HG03060 (cell line): Measurements from ENCODE around the gene EXPH5.
A peak's percentile ranks its signal among the peaks of the same experiment; 100 is the strongest.
"Not testable (repeated sequence)": the region's sequence is repeated elsewhere in the genome, so short reads cannot be mapped to it uniquely, and the experiment has no call there.

ENCODE experiments used
- ATAC-seq: cut with Tn5 transposase; IDR thresholded peaks from one replicate; pipeline ENCODE4 v1.9.1; 2021; ENCODE audit warnings: low read depth, moderate number of reproducible peaks; ENCODE audit not compliant: unreplicated experiment

The EXPH5 gene

GRCh38 chr11:108593214-108593922 lies at the start of gene EXPH5:
Gene EXPH5 (minus strand): TSS chr11:108593768. CDS start chr11:108593536, 232 bp downstream.
- ATAC-seq: peak; percentile 91

- ATAC-seq: not testable (repeated sequence)
These were observed 48.2 kb upstream of the EXPH5 start for GRCh38 chr11:108641752-108642151.

- no peak for ATAC-seq
These were observed 45.6 kb upstream of the EXPH5 start for GRCh38 chr11:108639146-108639545.

- no peak for ATAC-seq
These were observed 42.7 kb upstream of the EXPH5 start for GRCh38 chr11:108636222-108636621.

GRCh38 chr11:108635106-108635505 lies 41.5 kb upstream of the EXPH5 start:
- ATAC-seq: no peak

GRCh38 chr11:108632041-108632704 lies 38.6 kb upstream of the EXPH5 start:
- ATAC-seq: no peak

GRCh38 chr11:108629274-108629673 lies 35.7 kb upstream of the EXPH5 start:
- no peak for ATAC-seq

GRCh38 chr11:108628812-108629211 lies 35.2 kb upstream of the EXPH5 start:
- ATAC-seq: no peak

- ATAC-seq: no peak
These were observed 34.8 kb upstream of the EXPH5 start for GRCh38 chr11:108628326-108628725.

GRCh38 chr11:108624196-108624925 lies 30.8 kb upstream of the EXPH5 start:
- no peak for ATAC-seq

- no peak for ATAC-seq
These were observed 28.8 kb upstream of the EXPH5 start for GRCh38 chr11:108622341-108622740.

- peak; percentile 85 for ATAC-seq
These were observed 27.6 kb upstream of the EXPH5 start for GRCh38 chr11:108620958-108621772.

GRCh38 chr11:108618529-108618928 lies 25.0 kb upstream of the EXPH5 start:
- no peak for ATAC-seq

- ATAC-seq: no peak
These were observed 23.5 kb upstream of the EXPH5 start for GRCh38 chr11:108617055-108617454.

GRCh38 chr11:108616549-108616948 lies 23.0 kb upstream of the EXPH5 start:
- ATAC-seq: no peak

GRCh38 chr11:108614086-108614485 lies 20.5 kb upstream of the EXPH5 start:
- ATAC-seq: no peak

- no peak for ATAC-seq
These were observed 16.1 kb upstream of the EXPH5 start for GRCh38 chr11:108609682-108610081.

- ATAC-seq: no peak
These were observed 15.0 kb upstream of the EXPH5 start for GRCh38 chr11:108608548-108608947.

- no peak for ATAC-seq
These were observed 13.1 kb upstream of the EXPH5 start for GRCh38 chr11:108606495-108607160.

- ATAC-seq: no peak
These were observed 12.5 kb upstream of the EXPH5 start for GRCh38 chr11:108606070-108606469.
